ENCODE results near the gene CD24. TPM values are rescaled to one million over a fixed set of nuclear protein-coding genes. Genes with fewer than 3 reads are reported as not detected.

Gene CD24
- polyA plus RNA-seq, 2 of the 4 experiments (the other 2 are of a cell fraction) = 284 to 602 TPM

- H3K4me3 ChIP-seq = no peak overlapping the region
- no peak overlapping the region for H3K27ac ChIP-seq
- ChIA-PET CTCF (no interaction called here), POLR2A (interaction anchor here (0.5 kb wide), 1 partner anchor 230 kb away, joined by 3 read pairs; no protein-coding TSS in a partner anchor)
- no peaks in the 10 kb centered on the region for H3K9me3 ChIP-seq
- no peak overlapping the region for H3K4me2 ChIP-seq
- WGBS (ENCODE audit: missing lambda C conversion rate) = 60% methylated on average over 1 of the region's 1 CpG
- TF ChIP-seq KDM5A (IDR thresholded peaks at IDR 0.05) = no peak
- no peak for TF ChIP-seq TFCP2L1 (CRISPR knock-in tag; IDR thresholded peaks at IDR 0.05)
- TF ChIP-seq NR3C1 (IDR thresholded peaks at IDR 0.05) = no peak
- no peak for TF ChIP-seq GATA3 (IDR thresholded peaks at IDR 0.05; ENCODE audit: borderline replicate concordance)
- no peak for TF ChIP-seq EHMT2 (IDR thresholded peaks at IDR 0.05; ENCODE audit: low read depth)
- no peak for TF ChIP-seq SREBF2 (IDR thresholded peaks at IDR 0.05)
- no peak for TF ChIP-seq TP53 (CRISPR knock-in tag; IDR thresholded peaks at IDR 0.05)
- no peak for TF ChIP-seq JUN (IDR thresholded peaks at IDR 0.05)
- no peak for TF ChIP-seq POLR2AphosphoS2 (conservative IDR thresholded peaks at IDR 0.05; ENCODE audit: low read length)
- TF ChIP-seq ZC3H11A (IDR thresholded peaks at IDR 0.05) = no peak
- peak in 1 of 2 experiments; percentile 13 for DNase-seq (ENCODE audit: low read depth in 1 of 2, low spot score in 1 of 2)
- ATAC-seq = peak; percentile 68 to 75; a peak in 5 of 6 replicates
- FAIRE-seq = no peak
- H3K4me1 ChIP-seq = no peaks in the 10 kb centered on the region
Measured at GRCh38 chr6:106966229-106966628, 8.3 kb downstream of the CD24 start.

GRCh38 chr6:106964954-106965353, 9.6 kb downstream of the CD24 start:
- ATAC-seq (no peak), DNase-seq (ENCODE audit: low read depth in 1 of 2, low spot score in 1 of 2) (no peak), FAIRE-seq (no peak)
- CTCF ChIA-PET = interaction anchor here (1.4 kb wide), 1 partner anchor 398 kb away, joined by 3 read pairs; no protein-coding TSS in a partner anchor
- POLR2A ChIA-PET = no interaction called here
- WGBS (ENCODE audit: missing lambda C conversion rate) = 33% methylated on average over 1 of the region's 1 CpG
- no peaks in the 10 kb centered on the region for H3K4me1 ChIP-seq
- TF ChIP-seq CBX2 (IDR thresholded peaks at IDR 0.05; ENCODE audit: borderline replicate concordance, low read depth) (no peak), RFX5 (IDR thresholded peaks at IDR 0.05) (no peak), FOXS1 (CRISPR knock-in tag; IDR thresholded peaks at IDR 0.05) (no peak), MAX (IDR thresholded peaks at IDR 0.05) (no peak), EHF (CRISPR knock-in tag; IDR thresholded peaks at IDR 0.05) (no peak), PBX3 (IDR thresholded peaks at IDR 0.05) (no peak), ATOH8 (CRISPR knock-in tag; IDR thresholded peaks at IDR 0.05; ENCODE audit: low read depth) (no peak), NPAS2 (CRISPR knock-in tag; IDR thresholded peaks at IDR 0.05; ENCODE audit: borderline replicate concordance) (no peak), HOXB13 (CRISPR knock-in tag; IDR thresholded peaks at IDR 0.05; ENCODE audit: low read depth) (no peak), ZSCAN20 (CRISPR knock-in tag; IDR thresholded peaks at IDR 0.05) (no peak), JUN (IDR thresholded peaks at IDR 0.05) (no peak), SMC3 (IDR thresholded peaks at IDR 0.05) (no peak), CBX8 (IDR thresholded peaks at IDR 0.05) (no peak), CHD2 (IDR thresholded peaks at IDR 0.05; ENCODE audit: low read length, partially characterized antibody) (no peak)
- H3K4me2 ChIP-seq = no peak overlapping the region
- no peaks in the 10 kb centered on the region for H3K9me3 ChIP-seq
- no peak overlapping the region for H3K4me3 ChIP-seq
- no peak overlapping the region for H3K27ac ChIP-seq

- CTCF ChIA-PET = no interaction called here
Measured at GRCh38 chr6:106964099-106964498, 10.4 kb downstream of the CD24 start.

More at GRCh38 chr6:106964099-106964498, 10.4 kb downstream of the CD24 start:
- no peak overlapping the region for H3K27ac ChIP-seq
- POLR2A ChIA-PET = no interaction called here
- 16% methylated on average over 1 of the region's 1 CpG for WGBS (ENCODE audit: missing lambda C conversion rate)
- no peak for ATAC-seq
- H3K4me3 ChIP-seq = no peak overlapping the region
- H3K4me2 ChIP-seq = no peak overlapping the region
- no peaks in the 10 kb centered on the region for H3K9me3 ChIP-seq
- no peak for DNase-seq (ENCODE audit: low read depth in 1 of 2, low spot score in 1 of 2)
- FAIRE-seq = no peak
- TF ChIP-seq EP300 (IDR thresholded peaks at IDR 0.05) = no peak
- TF ChIP-seq RCOR1 (IDR thresholded peaks at IDR 0.05; ENCODE audit: low read depth, low read length) = no peak
- no peaks in the 10 kb centered on the region for H3K4me1 ChIP-seq
